H1 (cell line): Measurements from ENCODE around the gene KRTAP2-4. TPM values are rescaled to one million over a fixed set of nuclear protein-coding genes. Genes with fewer than 3 reads are reported as not detected.

Source experiments
- CTCF ChIA-PET: fragments of 300-600 bp; sonication (Branson Sonifier 250); formaldehyde crosslinking; loops from one replicate; lab custom pipeline; 2021; ENCODE audit not compliant: partially characterized antibody; lab: Charles Lee
- POLR2A ChIA-PET: fragments of 300-600 bp; sonication (Branson Sonifier 250); formaldehyde crosslinking; loops from one replicate; lab custom pipeline; 2021; ENCODE audit warnings: inconsistent platforms; ENCODE audit not compliant: partially characterized antibody; lab: Charles Lee
- DNase-seq, 2 experiments: peaks; one replicate each; pipeline versions ENCODE4 v3.0.0 to v3.0.0-alpha.2; 2010 to 2022; ENCODE audit warnings: low spot score in 2 of 2, low read depth in 1 of 2, mixed read lengths in 1 of 2
- FAIRE-seq: peaks from 2 replicates; lab custom pipeline; 2011; peaks lifted over from hg19 to GRCh38; lab: Jason Lieb, UNC
- H2AFZ ChIP-seq: 2 replicates; pipeline ENCODE4 v1.8.1; 2012; ENCODE audit warnings: low read length, inconsistent platforms
- H2AK5ac ChIP-seq: 2 replicates; pipeline ENCODE4 v1.6.1; 2013; ENCODE audit warnings: low read depth, low read length
- H2BK120ac ChIP-seq: replicated peaks from 2 replicates; pipeline ENCODE3; 2013; ENCODE audit warnings: low read depth, low read length, inconsistent platforms
- H2BK12ac ChIP-seq: 2 replicates; pipeline ENCODE4 v1.6.1; 2013; ENCODE audit warnings: low read depth, low read length
- H2BK15ac ChIP-seq: 2 replicates; pipeline ENCODE4 v1.6.1; 2013; ENCODE audit warnings: low read length
- H2BK20ac ChIP-seq: 2 replicates; pipeline ENCODE4 v1.6.1; 2013; ENCODE audit warnings: low read length
- H2BK5ac ChIP-seq: 2 replicates; pipeline ENCODE4 v1.6.1; 2013; ENCODE audit warnings: low read depth, low read length
- H3K14ac ChIP-seq: 2 replicates; pipeline ENCODE4 v1.6.1; 2013; ENCODE audit warnings: inconsistent platforms; ENCODE audit not compliant: insufficient read length
- H3K18ac ChIP-seq: 2 replicates; pipeline ENCODE4 v1.6.1; 2013; ENCODE audit warnings: low read length; ENCODE audit errors: extremely low read depth
- H3K23ac ChIP-seq: 2 replicates; pipeline ENCODE4 v1.6.1; 2013; ENCODE audit warnings: inconsistent platforms; ENCODE audit not compliant: insufficient read length
- H3K23me2 ChIP-seq: 2 replicates; pipeline ENCODE4 v1.6.1; 2013; ENCODE audit warnings: low read depth, low read length
- H3K27ac ChIP-seq: 2 replicates; pipeline ENCODE4 v1.6.1; 2011; ENCODE audit warnings: low read depth, low read length, inconsistent platforms
- H3K27me3 ChIP-seq, 4 experiments: replicated peaks in 1 of 4; 1 replicate in 1 of 4; 2 replicates in 3 of 4; pipeline versions ENCODE4 v1.6.1 to v1.8.1; 2011 to 2013; ENCODE audit warnings: low read length in 3 of 4, mild to moderate bottlenecking in 3 of 4, inconsistent platforms in 2 of 4, mixed read lengths in 2 of 4, moderate library complexity in 1 of 4; ENCODE audit not compliant: control insufficient read depth in 3 of 4, insufficient read depth in 3 of 4; ENCODE audit errors: extremely low read depth in 1 of 4
- H3K36me3 ChIP-seq, 4 experiments: 2 replicates each; pipeline versions ENCODE4 v1.6.1 to v1.8.1; 2011 to 2013; ENCODE audit warnings: mild to moderate bottlenecking in 4 of 4, low read length in 3 of 4, moderate library complexity in 2 of 4, control low read depth in 1 of 4, inconsistent platforms in 1 of 4; ENCODE audit not compliant: insufficient read depth in 4 of 4, control insufficient read depth in 2 of 4
- H3K4ac ChIP-seq: replicated peaks from 2 replicates; pipeline ENCODE3; 2013; ENCODE audit warnings: low read length, low read depth, mixed read lengths, inconsistent platforms; ENCODE audit not compliant: insufficient read length
- H3K4me1 ChIP-seq, 4 experiments: replicated peaks in 1 of 4; 1 replicate in 1 of 4; 2 replicates in 3 of 4; pipeline versions ENCODE4 v1.6.1 to v1.8.1; 2011 to 2013; ENCODE audit warnings: low read length in 3 of 4, inconsistent platforms in 2 of 4, mixed read lengths in 1 of 4; ENCODE audit not compliant: insufficient read depth in 4 of 4, control insufficient read depth in 3 of 4
- H3K4me2 ChIP-seq, 2 experiments: 2 replicates each; pipeline versions ENCODE4 v1.6.1 to v1.8.1; 2011 to 2013; ENCODE audit warnings: low read depth in 2 of 2, low read length in 2 of 2, control low read depth in 1 of 2, inconsistent platforms in 1 of 2, mild to moderate bottlenecking in 1 of 2; ENCODE audit not compliant: insufficient read depth in 1 of 2
- H3K4me3 ChIP-seq, 4 experiments: fragments of 200-600, 300-600 bp in 1 of 4; sonication (generic), shearing (Covaris generic), sonication (Bioruptor Twin) in 1 of 4; 2 replicates each; pipeline versions ENCODE4 v1.5.1 to v1.8.1; 2011 to 2016; ENCODE audit warnings: low read length in 4 of 4, low read depth in 3 of 4, control low read depth in 2 of 4, inconsistent platforms in 2 of 4, mild to moderate bottlenecking in 2 of 4, mixed read lengths in 1 of 4, moderate library complexity in 1 of 4; ENCODE audit not compliant: insufficient read depth in 2 of 4; ENCODE audit errors: extremely low read depth in 1 of 4
- H3K56ac ChIP-seq: replicated peaks from 2 replicates; pipeline ENCODE3; 2013; ENCODE audit warnings: low read depth, mild to moderate bottlenecking, mixed read lengths, low read length, inconsistent platforms; ENCODE audit not compliant: insufficient read length
- H3K79me1 ChIP-seq: 2 replicates; pipeline ENCODE4 v1.6.1; 2013; ENCODE audit warnings: low read depth, low read length, control low read depth
- H3K79me2 ChIP-seq, 2 experiments: 2 replicates each; pipeline versions ENCODE4 v1.6.1 to v1.8.1; 2012 to 2013; ENCODE audit warnings: low read length in 2 of 2, mild to moderate bottlenecking in 2 of 2, inconsistent platforms in 1 of 2; ENCODE audit not compliant: insufficient read depth in 2 of 2, control insufficient read depth in 1 of 2
- H3K9ac ChIP-seq, 4 experiments: replicated peaks in 1 of 4; 1 replicate in 1 of 4; 2 replicates in 3 of 4; pipeline versions ENCODE4 v1.6.1 to v1.8.1; 2011 to 2013; ENCODE audit warnings: low read depth in 3 of 4, low read length in 3 of 4, control low read depth in 2 of 4, mild to moderate bottlenecking in 2 of 4, moderate library complexity in 2 of 4, inconsistent platforms in 1 of 4; ENCODE audit errors: extremely low read depth in 1 of 4
- H3K9me3 ChIP-seq, 2 experiments: 2 replicates each; pipeline versions ENCODE4 v1.6.1 to v1.8.1; 2012 to 2013; ENCODE audit warnings: mild to moderate bottlenecking in 2 of 2, moderate library complexity in 2 of 2, control low read depth in 1 of 2, inconsistent platforms in 1 of 2, low read depth in 1 of 2, low read length in 1 of 2, mixed read lengths in 1 of 2; ENCODE audit not compliant: insufficient read depth in 2 of 2
- H4K20me1 ChIP-seq, 2 experiments: replicated peaks in 1 of 2; 2 replicates each; pipeline versions ENCODE3 to v1.8.1; 2011 to 2013; ENCODE audit warnings: inconsistent platforms in 2 of 2, low read length in 2 of 2, mild to moderate bottlenecking in 1 of 2; ENCODE audit not compliant: insufficient read depth in 2 of 2, control insufficient read depth in 1 of 2
- H4K5ac ChIP-seq: 2 replicates; pipeline ENCODE4 v1.6.1; 2013; ENCODE audit warnings: low read length, low read depth, mixed read lengths, inconsistent platforms; ENCODE audit not compliant: insufficient read length
- H4K8ac ChIP-seq: 2 replicates; pipeline ENCODE4 v1.8.0; 2013; ENCODE audit warnings: mild to moderate bottlenecking, moderate library complexity, low read length, inconsistent platforms; ENCODE audit not compliant: insufficient read depth; ENCODE audit errors: extremely low read depth
- H4K91ac ChIP-seq: replicated peaks from 2 replicates; pipeline ENCODE3; 2013; ENCODE audit warnings: low read length, mixed read lengths, inconsistent platforms; ENCODE audit not compliant: insufficient read length
- SUZ12 ChIP-seq: fragments of 200-600 bp; sonication (generic); IDR thresholded peaks from 2 replicates; pipeline ENCODE4 v1.6.1; 2012; ENCODE audit warnings: mild to moderate bottlenecking, inconsistent platforms, low read length, moderate library complexity, mixed read lengths
- WGBS, 2 experiments: shearing (Covaris generic) in 1 of 2; methylation state at CpG; one replicate each; pipeline versions ENCODE4 v1.1.6 to v1.1.7; 2013 to 2015; ENCODE audit warnings: low lambda C conversion rate in 2 of 2, mixed read lengths in 2 of 2, inconsistent platforms in 1 of 2, low coverage in 1 of 2, missing lambda C conversion rate in 1 of 2; ENCODE audit not compliant: insufficient replicate concordance in 2 of 2, insufficient coverage in 1 of 2, insufficient read length in 1 of 2; ENCODE audit errors: extremely low coverage in 1 of 2, missing lambda C conversion rate in 1 of 2; 5-methylcytosine and 5-hydroxymethylcytosine counted together
- polyA plus RNA-seq, 7 experiments: library from polyadenylated mRNA; depleted of rRNA in 3 of 7; stranded (reverse) in 5 of 7; unstranded in 2 of 7; fragments of >200 nt in 5 of 7; fragments of 200-250 nt in 2 of 7; gene quantifications; 1 replicate in 5 of 7; 2 replicates in 1 of 7; 4 replicates in 1 of 7; pipeline versions ENCODE4 v1.2.1 to v1.2.3, GENCODE V29; 2011 to 2013; ENCODE audit warnings: missing spikeins in 2 of 7, mixed read lengths in 2 of 7
- total RNA-seq: library from RNA; stranded (reverse); fragmentation: NEBNext Ultra II Directional; extraction: Animal tissue kit (Norgen Biotek cat#: 25700); gene quantifications from 2 replicates; pipeline ENCODE4 v1.2.1, GENCODE V29; 2021

KRTAP2-4 gene
- total and polyA plus RNA-seq, 2 of the 8 experiments (the other 6 are each of a cell fraction or from before 2014, with no cell fraction given) = not detected

DNA sequence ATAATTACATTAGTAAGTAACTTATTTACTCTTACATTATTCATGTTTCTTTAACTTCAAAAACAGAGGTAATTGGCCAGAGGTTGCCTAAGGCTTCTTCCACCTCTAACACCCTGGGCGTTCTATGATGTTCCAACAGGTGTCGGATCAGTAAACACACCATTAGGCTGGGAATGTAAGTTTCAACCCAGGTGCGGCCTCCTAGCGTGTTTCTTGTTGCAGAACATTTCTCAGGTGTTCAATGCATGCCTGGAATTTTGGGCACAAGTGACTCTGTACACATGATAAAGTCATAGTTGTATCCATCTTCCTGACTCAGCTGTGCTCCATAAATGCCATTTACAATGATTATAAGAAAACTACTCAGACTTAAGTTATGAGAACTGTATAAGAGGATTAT, 11.7 kb downstream of the KRTAP2-4 start:
- no peak overlapping the region for H3K4ac ChIP-seq
- H3K18ac ChIP-seq = no peak overlapping the region
- no peaks in the 10 kb centered on the region for H3K79me1 ChIP-seq
- no peak overlapping the region for H2BK15ac ChIP-seq
- no peak overlapping the region for H3K9ac ChIP-seq
- no peaks in the 10 kb centered on the region for H4K20me1 ChIP-seq
- H4K8ac ChIP-seq = no peak overlapping the region
- no peak overlapping the region for H4K91ac ChIP-seq
- no peak for DNase-seq
- H2AK5ac ChIP-seq = no peak overlapping the region
- H2BK120ac ChIP-seq = no peak overlapping the region
- no peak for TF ChIP-seq SUZ12
- 0 out of 4 replicates have a peak, but pooled peaks cover 0 to 4% of the 10 kb centered on the region in 2 experiments for H3K9me3 ChIP-seq
- WGBS, 2 experiments = 93% methylated on average over 4 of the region's 4 CpGs; no CpG with 5 or more reads in 1 of the 2 experiments
- POLR2A ChIA-PET = no interaction called here
- no peaks in the 10 kb centered on the region for H3K79me2 ChIP-seq
- H3K27me3 ChIP-seq = no peaks in the 10 kb centered on the region
- no peak overlapping the region for H2AFZ ChIP-seq
- no peak overlapping the region for H2BK20ac ChIP-seq
- no peak overlapping the region for H3K4me3 ChIP-seq
- H3K27ac ChIP-seq = no peak overlapping the region
- H3K4me2 ChIP-seq = no peak overlapping the region
- no peak overlapping the region for H3K23ac ChIP-seq
- no peak for FAIRE-seq
- no peak overlapping the region for H3K14ac ChIP-seq
- H3K36me3 ChIP-seq = no peaks in the 10 kb centered on the region
- no peak overlapping the region for H2BK5ac ChIP-seq
- no peak overlapping the region for H3K56ac ChIP-seq
- no peak overlapping the region for H4K5ac ChIP-seq
- peaks cover 0 to 2% (median 0%) of the 10 kb centered on the region in 4 experiments; a peak in 1 of 7 replicates for H3K4me1 ChIP-seq
- no peak overlapping the region for H2BK12ac ChIP-seq
- CTCF ChIA-PET = no interaction called here
- H3K23me2 ChIP-seq = no peaks in the 10 kb centered on the region
